ENCODE measurements around the gene CIB4. TPM values are rescaled to one million over a fixed set of nuclear protein-coding genes. Genes with fewer than 3 reads are reported as not detected.

Gene CIB4
- total and polyA plus RNA-seq, 9 of the 15 experiments (the other 6 are each of a cell fraction or from before 2014, with no cell fraction given), result not detected

- no peaks in the 10 kb centered on the region for H3K79me2 ChIP-seq (ENCODE audit: control insufficient read depth, insufficient read depth, low read length)
- no peak overlapping the region for H3K4me3 ChIP-seq
- no peak for DNase-seq (ENCODE audit: extremely low read depth in 1 of 4, low spot score in 3 of 4)
- WGBS (ENCODE audit: insufficient coverage, low coverage, missing lambda C conversion rate), result 2% methylated on average over 8 of the region's 8 CpGs
- no peaks in the 10 kb centered on the region for H3K36me3 ChIP-seq (ENCODE audit: control insufficient read depth, insufficient read depth, low read length)
- H2AFZ ChIP-seq (ENCODE audit: low read depth, low read length), result no peak overlapping the region
- H3K4me1 ChIP-seq (replicated peaks in 1 of 2; ENCODE audit: control insufficient read depth in 2 of 2, insufficient read depth in 2 of 2, low read length in 2 of 2), result no peaks in the 10 kb centered on the region
- H4K20me1 ChIP-seq (replicated peaks; ENCODE audit: control insufficient read depth, insufficient read depth, low read length), result no peaks in the 10 kb centered on the region
- H3K4me2 ChIP-seq (ENCODE audit: insufficient read depth, low read length), result no peak overlapping the region
- H3K9ac ChIP-seq (ENCODE audit: insufficient read depth in 1 of 2, low read depth in 2 of 2, low read length in 2 of 2), result no peak overlapping the region
- CTCF ChIA-PET (ENCODE audit: low intra/inter-chr PET ratio), result no interaction called here
- POLR2A ChIA-PET, result interaction anchor here (0.6 kb wide), 1 partner anchor 207 kb away, joined by 3 read pairs; no protein-coding TSS in a partner anchor
- H3K27me3 ChIP-seq (ENCODE audit: control insufficient read depth in 2 of 2, insufficient read depth in 2 of 2, low read length in 2 of 2), result peaks cover 13 to 34% of the 10 kb centered on the region in 2 experiments; a peak in 4 of 5 replicates
- BruUV-seq (replicated peaks), result no TSS peak
- H3K9me1 ChIP-seq (ENCODE audit: control insufficient read depth, insufficient read depth, low read length), result no peaks in the 10 kb centered on the region
- intact Hi-C loops (cut with micrococcal nuclease), result no loop called here
- in situ Hi-C loops (cut with MboI), result no loop called here
- no peak for FAIRE-seq
- H3K9me3 ChIP-seq (replicated peaks; ENCODE audit: control insufficient read depth, insufficient read depth, low read depth, low read length), result no peaks in the 10 kb centered on the region
- TF ChIP-seq PML (IDR thresholded peaks at IDR 0.05; ENCODE audit: low read length) (no peak), NFIC (IDR thresholded peaks at IDR 0.05) (0 out of 2 replicates have a peak, but pooled peaks have one; percentile 38), GATAD2A (IDR thresholded peaks at IDR 0.05) (no peak), MAZ (CRISPR knock-in tag; conservative IDR thresholded peaks at IDR 0.05 in 1 of 2, IDR thresholded peaks at IDR 0.05 in 1 of 2) (no peak)
- no peak overlapping the region for H3K27ac ChIP-seq (ENCODE audit: extremely low read depth, low read depth, low read length)
- ATAC-seq, result no peak
Observed at GRCh38 chr2:26668856-26669750, 27.9 kb upstream of the CIB4 start.

- POLR2A ChIA-PET, result interaction anchor here (0.6 kb wide), 1 partner anchor 208 kb away, joined by 3 read pairs; no protein-coding TSS in a partner anchor
- H3K36me3 ChIP-seq (ENCODE audit: control insufficient read depth, insufficient read depth, low read length), result no peaks in the 10 kb centered on the region
- no TSS peak for BruUV-seq (replicated peaks)
- H3K9me1 ChIP-seq (ENCODE audit: control insufficient read depth, insufficient read depth, low read length), result no peaks in the 10 kb centered on the region
- ATAC-seq, result no peak
- intact Hi-C loops (cut with micrococcal nuclease) (no loop called here), in situ Hi-C loops (cut with MboI) (no loop called here)
- 4% methylated on average over 4 of the region's 4 CpGs for WGBS (ENCODE audit: insufficient coverage, low coverage, missing lambda C conversion rate)
- no peak for DNase-seq (ENCODE audit: extremely low read depth in 1 of 4, low spot score in 3 of 4)
- peaks cover 14 to 30% of the 10 kb centered on the region in 2 experiments; a peak in 4 of 5 replicates for H3K27me3 ChIP-seq (ENCODE audit: control insufficient read depth in 2 of 2, insufficient read depth in 2 of 2, low read length in 2 of 2)
- no peaks in the 10 kb centered on the region for H4K20me1 ChIP-seq (replicated peaks; ENCODE audit: control insufficient read depth, insufficient read depth, low read length)
- no peak overlapping the region for H2AFZ ChIP-seq (ENCODE audit: low read depth, low read length)
- no peak overlapping the region for H3K4me2 ChIP-seq (ENCODE audit: insufficient read depth, low read length)
- FAIRE-seq, result no peak
- no peak overlapping the region for H3K4me3 ChIP-seq
- H3K27ac ChIP-seq (ENCODE audit: extremely low read depth, low read depth, low read length), result no peak overlapping the region
- CTCF ChIA-PET (ENCODE audit: low intra/inter-chr PET ratio), result no interaction called here
- H3K9ac ChIP-seq (ENCODE audit: insufficient read depth in 1 of 2, low read depth in 2 of 2, low read length in 2 of 2), result no peak overlapping the region
- no peaks in the 10 kb centered on the region for H3K9me3 ChIP-seq (replicated peaks; ENCODE audit: control insufficient read depth, insufficient read depth, low read depth, low read length)
- H3K79me2 ChIP-seq (ENCODE audit: control insufficient read depth, insufficient read depth, low read length), result no peaks in the 10 kb centered on the region
- no peaks in the 10 kb centered on the region for H3K4me1 ChIP-seq (replicated peaks in 1 of 2; ENCODE audit: control insufficient read depth in 2 of 2, insufficient read depth in 2 of 2, low read length in 2 of 2)
- no peak for TF ChIP-seq REST (IDR thresholded peaks at IDR 0.05; ENCODE audit: borderline replicate concordance)
- no peak for TF ChIP-seq REST (CRISPR knock-in tag; IDR thresholded peaks at IDR 0.05; ENCODE audit: low read depth)
Observed at GRCh38 chr2:26668041-26668440, 26.9 kb upstream of the CIB4 start.
